AG09309 (cell line): ENCODE measurements around the gene ANO6.
"Not testable (repeated sequence)": the region's sequence is repeated elsewhere in the genome, so short reads cannot be mapped to it uniquely, and the experiment has no call there.

Experiments used
- DNase-seq: peaks from one replicate; pipeline ENCODE4 v3.0.0-alpha.2; 2010; ENCODE audit warnings: low read depth
- H3K4me3 ChIP-seq: 2 replicates; pipeline ENCODE4 v1.5.1; 2011; ENCODE audit warnings: mild to moderate bottlenecking, low read depth, low read length, moderate library complexity; ENCODE audit not compliant: control insufficient read depth
- TF ChIP-seq, protein P1 (sequence below): IDR thresholded peaks from 2 replicates; pipeline ENCODE4 v1.5.1; 2011; ENCODE audit warnings: mild to moderate bottlenecking, low read depth, low read length, inconsistent platforms; ENCODE audit not compliant: insufficient read depth, control insufficient read depth; ENCODE audit errors: missing control alignments

ANO6 gene

DNA sequence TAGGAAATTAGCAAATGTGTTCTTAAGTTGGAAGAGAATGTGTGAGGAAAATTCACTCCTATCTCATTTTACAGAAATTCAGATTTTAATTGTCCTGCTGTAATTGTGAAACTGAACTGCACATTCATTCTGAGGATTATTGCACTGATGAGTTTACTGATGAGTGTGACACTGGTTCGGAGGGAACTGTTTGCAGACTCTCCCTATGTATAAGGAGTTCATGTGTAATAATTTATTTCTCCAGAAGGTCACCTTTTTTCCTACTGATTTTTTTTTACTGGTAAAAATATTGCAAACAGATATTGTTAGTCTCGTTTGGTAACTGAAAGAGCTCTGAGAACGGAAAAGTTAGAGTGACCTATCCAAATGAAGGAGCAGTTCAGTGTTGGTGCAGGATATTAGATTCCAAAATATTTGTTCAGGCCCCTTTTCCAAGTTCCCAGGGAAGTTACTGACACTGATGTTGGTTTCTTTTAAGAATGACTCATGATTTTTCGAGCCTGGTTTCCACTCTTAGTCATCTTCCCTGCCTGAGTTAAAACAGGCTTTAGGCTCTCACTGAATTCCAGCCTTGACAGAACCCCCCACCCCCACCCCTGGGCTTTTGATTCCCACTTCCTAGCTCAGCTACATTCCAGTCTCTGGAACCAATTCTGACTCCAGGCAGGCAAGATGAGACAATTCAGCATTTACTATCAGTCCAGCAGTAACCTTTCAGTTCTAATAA, 18.4 kb downstream of the ANO6 start:
- H3K4me3 ChIP-seq = no peak overlapping the region
- peak; percentile 93 for DNase-seq
- TF ChIP-seq, protein P1, sequence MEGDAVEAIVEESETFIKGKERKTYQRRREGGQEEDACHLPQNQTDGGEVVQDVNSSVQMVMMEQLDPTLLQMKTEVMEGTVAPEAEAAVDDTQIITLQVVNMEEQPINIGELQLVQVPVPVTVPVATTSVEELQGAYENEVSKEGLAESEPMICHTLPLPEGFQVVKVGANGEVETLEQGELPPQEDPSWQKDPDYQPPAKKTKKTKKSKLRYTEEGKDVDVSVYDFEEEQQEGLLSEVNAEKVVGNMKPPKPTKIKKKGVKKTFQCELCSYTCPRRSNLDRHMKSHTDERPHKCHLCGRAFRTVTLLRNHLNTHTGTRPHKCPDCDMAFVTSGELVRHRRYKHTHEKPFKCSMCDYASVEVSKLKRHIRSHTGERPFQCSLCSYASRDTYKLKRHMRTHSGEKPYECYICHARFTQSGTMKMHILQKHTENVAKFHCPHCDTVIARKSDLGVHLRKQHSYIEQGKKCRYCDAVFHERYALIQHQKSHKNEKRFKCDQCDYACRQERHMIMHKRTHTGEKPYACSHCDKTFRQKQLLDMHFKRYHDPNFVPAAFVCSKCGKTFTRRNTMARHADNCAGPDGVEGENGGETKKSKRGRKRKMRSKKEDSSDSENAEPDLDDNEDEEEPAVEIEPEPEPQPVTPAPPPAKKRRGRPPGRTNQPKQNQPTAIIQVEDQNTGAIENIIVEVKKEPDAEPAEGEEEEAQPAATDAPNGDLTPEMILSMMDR = no peak

DNA sequence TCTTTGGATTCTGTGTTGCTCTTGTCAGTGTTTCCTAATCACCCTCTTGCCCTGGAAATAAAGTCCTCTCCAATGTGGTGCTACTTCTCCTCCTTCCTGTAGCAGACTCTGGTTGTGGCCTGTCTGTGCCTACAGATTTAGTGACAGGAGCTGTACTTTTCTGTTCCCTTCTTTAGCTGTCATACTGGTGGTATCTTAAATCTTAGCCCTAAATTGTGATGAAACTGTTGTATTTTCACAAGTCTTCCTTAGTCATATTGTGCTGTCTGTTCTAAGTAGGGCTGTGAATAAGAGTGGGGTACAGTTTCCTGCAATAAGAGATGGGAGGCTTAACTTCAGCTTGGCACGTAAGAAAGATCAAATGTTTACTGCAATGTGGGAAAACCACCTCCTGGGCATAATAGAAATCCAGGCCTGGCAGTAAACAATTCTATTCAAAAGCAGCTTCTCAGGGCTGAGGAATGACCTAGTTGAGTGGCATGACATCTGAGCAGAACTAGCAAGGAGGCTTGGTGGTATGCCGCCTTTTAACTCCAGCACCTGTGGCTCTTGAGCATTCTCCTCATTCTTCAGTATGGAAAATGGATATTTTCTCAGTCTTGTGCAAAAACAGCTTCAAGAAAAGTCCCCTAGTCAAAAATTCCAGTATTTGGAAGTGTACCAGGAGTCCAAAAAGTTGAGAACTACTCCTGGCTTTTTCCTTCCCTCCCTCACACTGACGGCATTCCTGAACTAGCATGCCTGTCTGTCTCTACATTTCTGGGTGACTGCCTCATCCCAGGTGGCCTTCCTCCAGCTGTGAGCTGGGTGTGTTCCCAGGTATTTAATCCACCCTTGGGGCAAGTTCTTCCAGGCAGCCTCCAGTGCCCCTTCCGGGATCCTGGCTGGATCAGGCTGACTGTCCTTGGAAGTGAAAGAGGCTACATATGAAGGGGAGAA, 19.5 kb downstream of the ANO6 start:
- no peak overlapping the region for H3K4me3 ChIP-seq
- DNase-seq = peak; percentile 63
- TF ChIP-seq, protein P1 = no peak

DNA sequence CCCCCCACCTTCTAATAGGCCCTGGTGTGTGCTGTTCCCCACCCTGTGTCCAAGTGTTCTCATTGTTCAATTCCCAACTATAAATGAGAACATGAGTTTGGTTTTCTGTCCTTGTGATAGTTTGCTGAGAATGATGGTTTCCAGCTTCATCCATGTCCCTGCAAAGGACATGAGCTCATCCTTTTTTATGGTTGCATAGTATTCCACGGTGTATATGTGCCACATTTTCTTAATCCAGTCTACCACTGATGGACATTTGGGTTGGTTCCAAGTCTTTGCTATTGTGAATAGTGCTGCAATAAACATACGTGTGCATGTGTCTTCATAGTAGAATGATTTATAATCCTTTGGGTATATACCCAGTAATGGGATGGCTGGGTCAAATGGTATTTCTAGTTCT, 20.5 kb downstream of the ANO6 start:
- DNase-seq, H3K4me3 ChIP-seq: not testable (repeated sequence)

DNA sequence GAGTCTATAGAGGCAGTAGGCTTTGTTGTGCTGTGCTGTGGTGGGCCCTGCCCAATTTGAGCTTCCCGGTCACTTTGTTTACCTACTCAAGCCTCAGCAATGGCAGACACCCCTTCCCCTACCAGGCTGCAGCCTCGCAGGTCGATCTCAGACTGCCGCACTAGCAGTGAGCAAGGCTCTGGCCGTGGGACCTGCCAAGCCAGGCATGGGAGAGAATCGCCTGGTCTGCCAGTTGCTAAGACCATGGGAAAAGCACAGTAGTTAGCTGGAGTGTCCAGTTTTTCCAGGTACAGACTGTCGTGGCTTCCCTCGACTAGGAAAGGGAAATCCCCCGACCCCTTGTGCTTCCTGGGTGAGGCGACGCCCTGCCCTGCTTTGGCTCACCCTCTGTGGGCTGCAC, 26.3 kb downstream of the ANO6 start:
- no peak overlapping the region for H3K4me3 ChIP-seq
- no peak for DNase-seq
- TF ChIP-seq, protein P1 = no peak

DNA sequence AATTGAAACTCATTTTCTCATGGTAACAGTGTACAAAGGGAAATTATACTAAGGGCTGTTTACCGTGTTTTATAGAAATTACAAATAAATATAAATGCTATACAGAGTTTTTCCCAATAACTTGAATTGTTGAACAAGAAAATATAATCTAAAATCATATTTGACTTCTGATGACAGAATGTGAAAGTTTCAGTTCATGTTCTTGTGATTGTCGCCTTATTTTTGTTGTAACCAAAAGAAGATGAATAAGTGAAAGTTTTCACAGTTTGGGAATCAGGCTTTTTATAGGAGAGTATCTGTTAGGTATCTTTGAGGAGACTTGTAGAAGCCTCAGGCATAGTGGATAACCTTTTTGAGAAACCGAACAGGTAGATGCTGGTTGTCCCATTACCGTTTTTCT, 28.1 kb downstream of the ANO6 start:
- TF ChIP-seq, protein P1 = no peak
- no peak overlapping the region for H3K4me3 ChIP-seq
- DNase-seq = no peak

DNA sequence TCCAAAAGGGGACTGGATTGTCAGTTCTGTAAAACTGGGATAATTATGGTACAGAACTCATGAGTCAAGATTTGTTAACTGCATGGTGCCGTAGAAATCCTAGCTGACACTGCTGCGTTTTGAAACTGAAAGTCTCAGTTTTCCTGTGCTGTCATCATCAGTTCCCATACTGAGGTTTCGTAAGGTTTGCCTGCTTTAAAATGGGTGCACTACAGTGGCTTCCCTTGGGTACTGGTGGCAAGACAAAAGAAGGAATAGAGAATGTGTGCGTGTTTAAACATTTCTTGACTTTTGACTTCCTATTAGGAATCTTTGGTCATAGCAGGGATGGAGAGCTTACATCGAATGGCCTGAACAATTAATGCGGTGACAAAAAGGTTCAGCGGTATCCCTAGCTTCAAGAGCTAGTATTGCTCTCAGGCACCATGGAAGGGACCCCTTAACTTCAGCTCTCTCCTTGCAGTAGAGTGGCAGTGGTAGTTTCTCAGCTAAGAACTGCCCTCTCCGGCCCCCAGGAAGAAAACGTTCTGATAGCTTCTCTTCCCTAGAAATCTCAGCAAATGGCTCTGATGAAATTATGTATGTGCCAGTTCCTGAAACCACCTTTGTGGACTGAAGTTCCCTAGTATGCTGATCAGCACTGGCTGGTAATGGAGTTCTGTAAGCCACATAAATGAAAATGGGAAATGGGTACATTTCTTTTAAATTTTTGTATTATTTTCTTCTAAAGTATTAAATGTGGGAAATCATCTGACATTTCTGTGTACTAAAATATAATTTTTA, 28.9 kb downstream of the ANO6 start:
- TF ChIP-seq, protein P1 = no peak
- DNase-seq = peak; percentile 64
- no peak overlapping the region for H3K4me3 ChIP-seq
